Metanephros (tissue), 1 donor: ENCODE measurements around the gene FPR3. TPM values are rescaled to one million over a fixed set of nuclear protein-coding genes. Genes with fewer than 3 reads are reported as not detected.

Experiments
- total RNA-seq: library from RNA; depleted of rRNA; stranded (reverse); fragments of >200 nt; gene quantifications from one replicate; pipeline ENCODE4 v1.2.3, GENCODE V29; 2014

FPR3 gene
- 0.58 TPM for total RNA-seq

DNA sequence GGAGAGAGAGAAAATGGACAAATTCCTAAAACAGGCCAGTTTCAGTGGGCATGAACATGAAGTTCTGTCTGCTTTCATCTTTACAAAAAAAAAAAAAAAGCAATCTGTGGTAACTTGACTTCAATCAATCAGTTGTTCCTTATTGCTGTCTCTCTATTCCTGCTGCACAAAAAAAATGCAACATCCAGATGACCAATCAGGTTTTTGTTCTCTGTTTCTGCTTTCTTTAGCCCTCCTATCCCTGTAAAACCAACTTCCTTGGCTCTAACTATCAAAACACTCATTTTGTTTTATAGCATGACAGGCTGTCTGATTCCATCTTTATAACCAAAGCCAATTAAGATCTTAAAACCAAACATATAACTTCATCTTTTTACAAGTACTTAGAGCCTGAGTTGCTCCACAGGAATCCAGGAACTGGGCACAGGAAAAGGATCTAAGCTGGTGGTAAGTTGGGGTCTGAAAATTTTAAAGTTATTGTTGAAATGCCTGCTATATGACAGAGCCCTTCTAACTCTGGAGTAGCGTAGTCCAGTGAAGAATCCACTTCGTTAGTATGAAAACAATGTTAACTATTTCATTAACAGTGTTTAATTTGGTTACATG is at the start of gene FPR3:
TSS of gene FPR3 (plus strand) at position 273 of the 606 bp plus-strand sequence. CDS start 28,592 bp downstream, outside the sequence.

GRCh38 chr19:51751655-51752054 is 43.3 kb upstream of the FPR3 start, which contains the start of gene FPR1:
Gene FPR1 (minus strand): TSS chr19:51751878. CDS start chr19:51746994, 4,884 bp downstream.

GRCh38 chr19:51760697-51761356 is 34.1 kb upstream of the FPR3 start, which contains the start of gene FPR2:
Gene FPR2 (plus strand): TSS chr19:51761180. CDS start chr19:51768659, 7,479 bp downstream.

Other genes starting within 250 kb of the FPR3 start
- gene ZNF175, start 223.9 kb upstream of the FPR3 start, total RNA-seq, result 9.9 TPM
- gene SIGLEC5, start 164.8 kb upstream of the FPR3 start, total RNA-seq, result 0.88 TPM
- gene SIGLEC14, start 148.3 kb upstream of the FPR3 start, total RNA-seq, result 1.6 TPM
- 15.0 TPM for gene SPACA6, start 101.8 kb upstream of the FPR3 start, total RNA-seq
- gene HAS1, start 71.2 kb upstream of the FPR3 start, total RNA-seq, result 0.12 TPM
- 13.1 TPM for gene FPR1, start 43.3 kb upstream of the FPR3 start, total RNA-seq
- 2.7 TPM for gene FPR2, start 34.0 kb upstream of the FPR3 start, total RNA-seq
- gene ZNF577, start 92.8 kb downstream of the FPR3 start, total RNA-seq, result 21.1 TPM
- gene ZNF649, start 109.9 kb downstream of the FPR3 start, total RNA-seq, result 19.7 TPM
- gene ZNF613, start 132.3 kb downstream of the FPR3 start, total RNA-seq, result 9.5 TPM
- 12.6 TPM for gene ZNF350, start 191.7 kb downstream of the FPR3 start, total RNA-seq
- gene ZNF615, start 213.1 kb downstream of the FPR3 start, total RNA-seq, result 15.8 TPM
- 14.0 TPM for gene ZNF614, start 233.2 kb downstream of the FPR3 start, total RNA-seq